ENCODE results near the gene C8G. TPM values are rescaled to one million over a fixed set of nuclear protein-coding genes. Genes with fewer than 3 reads are reported as not detected.

The C8G gene
- total RNA-seq, 4 donors from 2014 or later, result 24.9 to 148 (median 66.2) TPM; not detected in 1

GRCh38 chr9:136954270-136955083 is 9.4 kb downstream of the C8G start:
- Histone ChIP-seq H3K27ac (no peak overlapping the region), H3K4me3 (no peak overlapping the region), H3K36me3 (no peaks in the 10 kb centered on the region), H3K9me3 (no peaks in the 10 kb centered on the region), H3K27me3 (no peaks in the 10 kb centered on the region), H3K4me1 (peaks cover 0 to 8% (median 2%) of the 10 kb centered on the region in 4 donors)
- no peak for DNase-seq
- TF ChIP-seq POLR2A (IDR thresholded peaks at IDR 0.05) (no peak), CTCF (IDR thresholded peaks at IDR 0.05) (no peak)

DNA sequence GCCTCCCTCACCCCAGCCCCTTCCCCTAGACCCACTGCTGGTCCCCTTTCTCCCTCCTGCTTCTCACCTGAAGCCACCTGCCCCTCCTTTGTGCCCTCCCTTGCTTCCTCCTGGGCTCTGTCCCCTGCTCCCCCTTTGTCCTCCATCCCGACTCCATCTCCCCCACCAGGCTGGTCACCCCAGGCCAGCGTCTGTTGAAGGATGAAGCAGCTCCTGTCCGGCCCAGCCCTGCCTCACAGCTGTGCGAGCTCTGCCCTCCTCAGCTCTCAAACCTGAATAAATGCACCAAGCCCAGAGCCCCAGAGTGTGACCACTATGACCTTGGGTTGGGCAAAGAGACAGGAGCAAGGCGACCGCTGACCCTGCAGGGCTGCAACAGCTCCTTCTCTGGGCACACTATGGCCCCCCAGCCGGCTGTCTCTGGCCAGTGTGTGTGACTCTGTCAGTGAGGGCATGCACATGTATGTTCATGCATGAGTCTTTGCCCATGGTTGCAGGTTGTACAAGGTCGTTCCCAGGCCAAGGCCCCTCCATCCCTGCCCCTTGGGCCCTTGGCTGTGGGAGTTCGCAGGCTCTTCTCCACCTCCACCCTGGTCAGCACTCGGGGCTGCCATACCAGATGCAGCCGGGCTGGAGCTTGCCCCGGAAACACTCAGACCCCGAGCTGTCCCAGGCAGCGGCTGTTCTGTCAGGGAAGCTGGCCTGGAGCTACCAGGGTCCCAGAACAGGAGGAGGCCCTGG is 10.3 kb downstream of the C8G start:
- H3K4me1 ChIP-seq, result peaks cover 0 to 4% (median 2%) of the 10 kb centered on the region in 4 donors
- no peak overlapping the region for H3K27ac ChIP-seq
- H3K4me3 ChIP-seq, result no peak overlapping the region
- no peak for TF ChIP-seq CTCF (IDR thresholded peaks at IDR 0.05)
- no peak for TF ChIP-seq POLR2A (IDR thresholded peaks at IDR 0.05)
- no peaks in the 10 kb centered on the region for H3K27me3 ChIP-seq
- H3K36me3 ChIP-seq, result no peaks in the 10 kb centered on the region
- no peaks in the 10 kb centered on the region for H3K9me3 ChIP-seq
- DNase-seq, result no peak

DNA sequence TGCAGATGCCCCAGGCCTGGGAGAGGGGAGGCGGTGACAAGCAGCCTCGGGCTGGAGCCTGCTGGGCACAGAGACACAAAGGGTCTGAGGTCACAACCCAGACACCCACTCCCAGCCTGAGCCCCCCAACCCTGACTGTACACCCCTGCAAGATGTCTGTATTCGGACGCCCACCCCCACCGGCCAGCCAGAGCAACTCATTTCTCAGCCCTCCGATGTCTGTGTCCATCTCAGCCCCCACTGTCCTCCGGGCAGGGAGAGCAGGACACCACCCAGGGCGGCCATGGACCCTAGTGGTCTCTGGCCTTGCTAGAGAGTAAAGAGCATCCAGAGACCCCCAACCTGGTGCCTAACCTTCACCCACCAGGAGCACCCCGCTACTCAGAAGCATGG is 10.9 kb downstream of the C8G start:
- no peak for DNase-seq
- Histone ChIP-seq H3K4me3 (no peak overlapping the region), H3K27ac (no peak overlapping the region), H3K36me3 (no peaks in the 10 kb centered on the region), H3K9me3 (no peaks in the 10 kb centered on the region), H3K27me3 (no peaks in the 10 kb centered on the region), H3K4me1 (no peaks in the 10 kb centered on the region)
- no peak for TF ChIP-seq POLR2A (IDR thresholded peaks at IDR 0.05)
- TF ChIP-seq CTCF (IDR thresholded peaks at IDR 0.05), result no peak

GRCh38 chr9:136956604-136957003 is 11.6 kb downstream of the C8G start:
- Histone ChIP-seq H3K27me3 (no peaks in the 10 kb centered on the region), H3K36me3 (no peaks in the 10 kb centered on the region), H3K4me1 (no peaks in the 10 kb centered on the region), H3K27ac (no peak overlapping the region), H3K4me3 (no peak overlapping the region), H3K9me3 (no peaks in the 10 kb centered on the region)
- TF ChIP-seq POLR2A (IDR thresholded peaks at IDR 0.05) (no peak), CTCF (IDR thresholded peaks at IDR 0.05) (no peak)
- DNase-seq, result no peak

DNA sequence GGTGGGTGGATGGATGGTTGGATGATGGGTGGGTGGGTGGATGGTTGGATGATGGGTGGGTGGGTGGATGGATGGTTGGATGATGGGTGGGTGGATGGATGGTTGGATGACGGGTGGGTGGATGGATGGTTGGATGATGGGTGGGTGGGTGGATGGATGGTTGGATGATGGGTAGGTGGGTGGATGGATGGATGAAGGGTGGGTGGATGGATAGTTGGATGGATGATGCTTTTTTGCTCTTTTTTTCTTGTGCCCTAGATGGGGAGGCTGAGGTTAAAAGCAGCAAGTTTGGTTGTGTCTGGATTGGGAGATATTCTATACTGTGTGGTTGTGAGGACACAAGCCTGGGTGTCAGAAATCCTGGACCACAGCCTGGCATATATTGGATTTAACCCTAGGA is 12.4 kb downstream of the C8G start:
- Histone ChIP-seq H3K9me3 (no peaks in the 10 kb centered on the region), H3K27ac (no peak overlapping the region), H3K4me1 (no peaks in the 10 kb centered on the region), H3K36me3 (no peaks in the 10 kb centered on the region), H3K27me3 (no peaks in the 10 kb centered on the region), H3K4me3 (no peak overlapping the region)
- TF ChIP-seq POLR2A (IDR thresholded peaks at IDR 0.05), result no peak
- TF ChIP-seq CTCF (IDR thresholded peaks at IDR 0.05), result no peak
- no peak for DNase-seq
